Activated naive CD8-positive, alpha-beta T cell treated with anti-CD3 and anti-CD28 coated beads, Interleukin-2, amount 50 U/mL, for 24 hours (primary cell): ENCODE measurements around the gene OPCML.

Source experiments
- ATAC-seq: fragments of 150-1000 bp; cut with Tn5 transposase; one replicate; pipeline ENCODE4 v1.10.0; 2021
- DNase-seq: peaks from one replicate; pipeline ENCODE4 v3.0.0; 2021
- H3K27ac Mint-ChIP-seq: one replicate; pipeline ENCODE4 v1.8.0; 2021; ENCODE audit warnings: mild to moderate bottlenecking, mixed read lengths
- H3K27me3 Mint-ChIP-seq: one replicate; pipeline ENCODE4 v1.8.0; 2021; ENCODE audit warnings: mixed read lengths
- H3K36me3 Mint-ChIP-seq: one replicate; pipeline ENCODE4 v1.8.0; 2021; ENCODE audit warnings: low read depth, mixed read lengths
- H3K4me1 Mint-ChIP-seq: one replicate; pipeline ENCODE4 v1.8.0; 2021; ENCODE audit warnings: mixed read lengths
- H3K4me3 Mint-ChIP-seq: one replicate; pipeline ENCODE4 v1.8.0; 2021; ENCODE audit warnings: mild to moderate bottlenecking, moderate library complexity, mixed read lengths
- H3K9me3 Mint-ChIP-seq: one replicate; pipeline ENCODE4 v1.8.0; 2021; ENCODE audit warnings: mixed read lengths

Gene OPCML

DNA sequence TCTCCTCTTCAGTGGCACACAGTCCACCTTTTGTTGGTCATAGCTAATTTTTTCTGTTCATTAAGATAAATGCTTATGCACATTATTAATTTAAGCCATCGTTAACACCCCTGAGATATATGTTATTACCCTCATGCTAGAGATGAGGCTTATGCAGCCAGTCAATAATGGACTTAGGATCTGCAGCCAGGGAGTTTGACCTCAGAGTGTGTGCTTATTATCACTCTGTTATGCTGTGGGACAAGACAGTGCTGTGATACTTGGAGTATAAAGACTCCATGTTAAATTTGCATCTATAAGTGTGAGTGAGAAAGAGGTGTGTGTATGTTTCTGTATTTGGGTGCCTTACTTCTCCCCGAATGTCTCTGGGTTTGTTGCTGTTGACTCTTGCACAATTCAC is 969.3 kb downstream of the OPCML start:
- DNase-seq (no peak), ATAC-seq (no peak)
- no peak overlapping the region for H3K4me3 Mint-ChIP-seq
- no peaks in the 10 kb centered on the region for H3K36me3 Mint-ChIP-seq
- peaks cover 10% of the 10 kb centered on the region for H3K9me3 Mint-ChIP-seq
- H3K27ac Mint-ChIP-seq: no peak overlapping the region
- H3K27me3 Mint-ChIP-seq: peaks cover 2% of the 10 kb centered on the region
- H3K4me1 Mint-ChIP-seq: no peaks in the 10 kb centered on the region

DNA sequence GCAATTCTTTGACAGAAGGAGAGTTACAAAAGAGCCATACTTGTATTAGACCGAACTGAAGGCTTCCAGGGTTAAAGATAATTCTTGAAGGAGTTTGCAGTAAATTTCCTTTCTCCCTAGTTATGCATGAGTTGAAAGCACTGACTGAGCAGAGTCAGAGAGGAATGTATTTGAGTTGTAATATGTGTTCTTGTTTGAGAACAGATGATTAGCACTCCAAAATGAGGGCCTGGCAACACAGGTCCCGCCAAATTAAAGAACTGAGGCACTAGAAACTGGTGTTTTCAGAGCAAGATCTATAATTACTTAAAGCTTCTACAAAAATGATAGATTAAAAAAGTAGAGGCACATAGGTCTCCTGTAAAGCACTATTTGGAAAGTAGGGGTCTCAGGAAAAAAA is 970.4 kb downstream of the OPCML start:
- DNase-seq (no peak), ATAC-seq (no peak)
- Mint-ChIP-seq H3K4me3 (no peak overlapping the region), H3K36me3 (no peaks in the 10 kb centered on the region), H3K27ac (no peak overlapping the region), H3K9me3 (peaks cover 5% of the 10 kb centered on the region), H3K27me3 (peaks cover 2% of the 10 kb centered on the region), H3K4me1 (no peaks in the 10 kb centered on the region)

DNA sequence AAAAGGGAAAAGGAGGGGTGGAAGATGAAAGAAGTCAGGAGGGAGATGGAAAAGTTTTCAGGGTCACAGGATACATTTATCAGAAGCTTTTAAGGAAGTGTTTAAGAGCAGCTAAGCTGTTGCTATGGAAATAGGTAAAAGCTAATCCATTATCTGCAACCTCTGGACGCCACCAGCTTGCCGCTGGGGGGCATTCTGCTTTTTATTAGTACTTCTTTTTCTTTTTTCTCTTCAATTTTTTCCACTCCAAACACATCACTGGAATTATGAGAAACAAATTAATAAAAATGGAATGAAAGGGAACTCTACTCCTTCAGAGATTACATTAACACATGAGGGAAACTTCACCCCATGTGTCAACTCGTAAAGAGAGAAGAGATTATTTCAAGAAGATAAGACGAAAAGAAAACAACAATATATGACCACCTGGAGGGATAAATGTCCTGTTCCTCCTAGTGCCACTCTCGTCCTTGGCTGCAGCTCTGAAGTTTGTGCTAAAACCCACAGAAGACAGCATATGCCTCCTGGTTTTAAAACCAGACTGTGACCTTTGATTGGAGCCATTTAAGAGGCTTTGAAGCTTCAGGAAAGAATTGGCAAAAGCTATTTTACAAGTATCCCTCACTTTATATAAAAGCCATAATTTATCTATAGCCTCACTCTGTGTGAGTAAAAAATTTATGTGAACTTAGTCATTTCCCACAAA is 972.8 kb downstream of the OPCML start:
- ATAC-seq (no peak), DNase-seq (no peak)
- no peaks in the 10 kb centered on the region for H3K27me3 Mint-ChIP-seq
- H3K4me1 Mint-ChIP-seq: no peaks in the 10 kb centered on the region
- no peak overlapping the region for H3K4me3 Mint-ChIP-seq
- no peaks in the 10 kb centered on the region for H3K36me3 Mint-ChIP-seq
- no peak overlapping the region for H3K27ac Mint-ChIP-seq
- H3K9me3 Mint-ChIP-seq: peaks cover 5% of the 10 kb centered on the region

DNA sequence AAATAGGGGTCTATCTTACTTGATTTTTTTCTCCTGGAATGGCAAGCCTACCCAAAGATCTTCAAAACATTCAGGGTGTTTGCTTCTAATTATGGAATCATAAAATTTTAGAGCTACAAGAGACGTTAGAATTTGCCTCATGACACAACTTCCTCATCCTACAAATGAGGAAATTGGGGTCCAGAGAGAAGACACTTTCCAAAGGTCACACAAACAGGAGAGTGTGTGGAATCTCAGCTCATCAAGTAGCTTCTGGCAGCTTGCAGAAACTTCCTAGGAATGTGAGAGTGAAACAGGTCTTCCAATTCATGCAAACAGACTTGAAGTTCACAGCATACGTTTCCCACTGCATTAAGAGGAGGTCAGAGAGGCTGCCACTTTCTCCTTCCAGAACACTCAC is 976.0 kb downstream of the OPCML start:
- H3K4me3 Mint-ChIP-seq: no peak overlapping the region
- DNase-seq (no peak), ATAC-seq (no peak)
- H3K27me3 Mint-ChIP-seq: no peaks in the 10 kb centered on the region
- H3K36me3 Mint-ChIP-seq: no peaks in the 10 kb centered on the region
- no peaks in the 10 kb centered on the region for H3K4me1 Mint-ChIP-seq
- H3K9me3 Mint-ChIP-seq: peaks cover 9% of the 10 kb centered on the region
- H3K27ac Mint-ChIP-seq: no peak overlapping the region

DNA sequence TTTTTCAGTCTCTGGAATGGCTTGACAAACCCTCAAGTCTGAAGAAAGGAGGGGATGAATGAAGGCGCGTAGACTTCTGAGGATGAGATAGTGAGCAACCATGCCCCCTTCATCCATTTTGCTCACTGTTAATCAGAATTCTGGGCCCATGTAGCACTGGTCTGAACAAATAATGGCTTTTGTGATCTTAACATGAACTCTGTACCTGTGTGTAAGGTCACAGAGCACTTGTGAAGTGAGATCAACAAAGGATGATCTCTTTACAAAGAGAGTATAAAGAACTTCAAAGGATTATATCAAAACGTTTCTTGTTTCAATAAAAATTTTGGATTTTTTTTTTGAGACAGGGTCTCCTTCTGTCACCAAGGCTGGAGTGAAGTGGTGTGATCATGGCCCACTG is 976.7 kb downstream of the OPCML start:
- H3K4me1 Mint-ChIP-seq: no peaks in the 10 kb centered on the region
- DNase-seq (no peak), ATAC-seq (no peak)
- H3K9me3 Mint-ChIP-seq: peaks cover 9% of the 10 kb centered on the region
- no peak overlapping the region for H3K27ac Mint-ChIP-seq
- no peak overlapping the region for H3K4me3 Mint-ChIP-seq
- no peaks in the 10 kb centered on the region for H3K36me3 Mint-ChIP-seq
- no peaks in the 10 kb centered on the region for H3K27me3 Mint-ChIP-seq

DNA sequence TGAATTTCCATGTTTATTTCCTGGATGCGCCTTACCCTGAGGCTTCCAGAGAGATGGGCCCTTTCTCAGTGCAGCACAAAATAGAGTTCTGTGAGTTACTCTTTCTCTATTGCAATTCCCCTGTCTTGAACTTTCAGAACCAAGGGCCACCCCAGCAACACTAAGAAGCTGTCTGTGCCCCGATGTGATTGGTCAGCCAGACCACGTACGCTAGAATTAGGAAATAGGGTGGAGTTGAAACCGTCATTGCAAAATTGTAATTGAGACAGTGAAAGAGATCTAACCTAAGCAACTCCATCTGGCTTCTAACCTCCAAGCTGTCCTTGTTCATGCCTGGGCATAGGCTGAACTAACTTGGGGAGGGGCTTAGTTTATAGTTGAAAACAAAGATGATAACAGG is 981.3 kb downstream of the OPCML start:
- Mint-ChIP-seq H3K9me3 (peaks cover 4% of the 10 kb centered on the region), H3K27me3 (no peaks in the 10 kb centered on the region), H3K4me1 (no peaks in the 10 kb centered on the region), H3K4me3 (no peak overlapping the region), H3K27ac (no peak overlapping the region), H3K36me3 (no peaks in the 10 kb centered on the region)
- ATAC-seq (no peak), DNase-seq (no peak)

DNA sequence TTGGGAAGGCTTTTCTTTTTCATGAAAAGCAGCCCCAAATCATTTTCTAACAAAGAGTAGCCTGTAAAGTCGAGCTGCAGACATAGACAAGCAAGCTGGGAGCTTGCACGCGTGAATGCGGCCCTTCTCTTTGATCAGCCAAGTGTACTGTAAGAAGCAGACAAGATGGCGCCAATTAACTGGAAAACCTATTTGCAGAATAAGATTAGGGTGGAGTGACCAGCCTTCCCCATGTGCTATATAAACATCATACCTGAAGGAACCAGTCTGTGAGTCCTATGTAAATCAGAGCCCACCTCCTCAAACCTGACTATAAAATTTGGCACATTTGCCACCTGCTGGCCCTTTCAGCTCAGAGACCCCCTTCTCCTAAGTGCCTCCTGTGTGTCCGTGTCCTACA is 982.7 kb downstream of the OPCML start:
- Mint-ChIP-seq H3K4me3 (no peak overlapping the region), H3K36me3 (no peaks in the 10 kb centered on the region), H3K9me3 (peaks cover 4% of the 10 kb centered on the region), H3K27ac (no peak overlapping the region), H3K4me1 (no peaks in the 10 kb centered on the region), H3K27me3 (no peaks in the 10 kb centered on the region)
- DNase-seq (no peak), ATAC-seq (no peak)

DNA sequence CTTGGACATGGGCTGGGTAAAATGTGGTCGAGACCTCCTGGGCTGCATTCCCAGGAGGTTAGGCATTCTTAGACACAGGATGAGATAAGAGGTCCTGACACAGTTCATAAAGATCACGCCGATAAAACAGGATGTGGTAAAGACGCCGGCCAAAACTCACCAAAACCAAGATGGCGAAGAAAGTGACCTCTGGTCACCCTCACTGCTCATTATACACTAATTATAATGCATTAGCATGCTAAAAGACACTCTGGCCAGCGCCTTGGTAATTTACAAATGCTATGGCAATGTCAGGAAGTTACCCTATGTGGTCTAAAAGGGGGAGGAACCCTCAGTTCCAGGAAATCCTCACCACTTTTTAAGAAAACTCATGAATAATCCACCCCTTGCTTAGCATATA is 983.3 kb downstream of the OPCML start:
- H3K36me3 Mint-ChIP-seq: no peaks in the 10 kb centered on the region
- ATAC-seq (no peak), DNase-seq (no peak)
- no peak overlapping the region for H3K4me3 Mint-ChIP-seq
- peaks cover 4% of the 10 kb centered on the region for H3K9me3 Mint-ChIP-seq
- H3K4me1 Mint-ChIP-seq: no peaks in the 10 kb centered on the region
- no peaks in the 10 kb centered on the region for H3K27me3 Mint-ChIP-seq
- H3K27ac Mint-ChIP-seq: no peak overlapping the region

DNA sequence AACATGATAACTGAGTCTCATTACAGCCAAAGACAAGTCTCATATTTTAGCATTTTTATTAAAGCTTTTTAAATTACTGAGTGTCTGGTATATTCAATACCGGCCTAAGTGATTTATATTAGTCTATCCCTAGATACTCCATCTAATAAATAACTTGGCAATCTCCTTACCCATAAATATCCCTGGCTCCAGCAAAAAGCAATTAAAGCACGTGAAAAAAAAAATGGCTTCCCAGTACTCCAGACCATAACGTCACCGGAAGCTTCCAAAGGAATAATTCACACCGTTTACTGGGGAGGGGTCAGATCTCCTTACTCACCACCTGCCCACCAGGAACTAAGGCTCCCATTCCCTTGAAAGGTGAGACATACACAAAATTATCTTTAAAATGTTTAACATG is 988.3 kb downstream of the OPCML start:
- Mint-ChIP-seq H3K27me3 (no peaks in the 10 kb centered on the region), H3K36me3 (no peaks in the 10 kb centered on the region), H3K4me3 (no peak overlapping the region), H3K4me1 (no peaks in the 10 kb centered on the region), H3K27ac (no peak overlapping the region), H3K9me3 (no peaks in the 10 kb centered on the region)
- no peak for ATAC-seq
- no peak for DNase-seq

DNA sequence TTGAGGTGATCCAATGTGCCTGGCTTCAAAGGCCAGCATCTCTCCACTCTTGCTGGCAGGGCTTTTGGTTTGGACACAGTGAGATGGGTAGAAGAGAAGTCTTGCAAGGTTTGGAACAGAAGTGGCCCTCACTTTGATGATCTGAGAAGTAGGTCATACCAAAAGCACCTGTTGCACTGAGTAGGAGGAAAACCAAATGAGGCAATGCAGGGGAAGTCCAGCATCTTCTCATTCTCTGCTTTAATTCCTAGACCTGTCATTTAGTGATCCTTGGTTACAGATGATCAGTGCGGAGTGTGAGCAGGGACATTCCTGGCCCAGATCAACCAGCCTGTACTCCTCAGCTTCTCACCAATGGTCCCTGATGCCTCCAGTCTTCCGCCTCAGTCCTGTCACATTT is 990.5 kb downstream of the OPCML start:
- Mint-ChIP-seq H3K27ac (no peak overlapping the region), H3K4me1 (no peaks in the 10 kb centered on the region), H3K27me3 (no peaks in the 10 kb centered on the region), H3K9me3 (no peaks in the 10 kb centered on the region), H3K4me3 (no peak overlapping the region), H3K36me3 (no peaks in the 10 kb centered on the region)
- DNase-seq (no peak), ATAC-seq (no peak)

DNA sequence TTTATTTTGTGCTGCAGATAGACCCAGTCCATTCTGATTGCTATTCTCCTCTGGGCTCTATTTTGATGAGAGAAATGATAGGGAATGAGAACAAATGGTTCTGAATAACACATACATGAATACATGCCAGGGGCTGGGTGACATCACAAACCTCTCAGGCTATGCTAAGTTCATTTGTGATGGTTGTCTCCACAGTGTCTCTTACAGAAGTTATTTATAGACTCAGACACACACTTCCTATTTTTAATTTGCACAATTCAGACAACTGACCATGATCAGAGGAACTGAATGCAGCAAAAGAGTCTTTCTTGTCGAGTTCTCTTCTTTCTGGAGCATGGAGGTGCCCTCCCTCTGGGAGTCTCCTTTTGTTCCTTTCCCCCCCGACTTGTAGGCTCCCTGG is 991.7 kb downstream of the OPCML start:
- no peak overlapping the region for H3K4me3 Mint-ChIP-seq
- no peaks in the 10 kb centered on the region for H3K27me3 Mint-ChIP-seq

DNA sequence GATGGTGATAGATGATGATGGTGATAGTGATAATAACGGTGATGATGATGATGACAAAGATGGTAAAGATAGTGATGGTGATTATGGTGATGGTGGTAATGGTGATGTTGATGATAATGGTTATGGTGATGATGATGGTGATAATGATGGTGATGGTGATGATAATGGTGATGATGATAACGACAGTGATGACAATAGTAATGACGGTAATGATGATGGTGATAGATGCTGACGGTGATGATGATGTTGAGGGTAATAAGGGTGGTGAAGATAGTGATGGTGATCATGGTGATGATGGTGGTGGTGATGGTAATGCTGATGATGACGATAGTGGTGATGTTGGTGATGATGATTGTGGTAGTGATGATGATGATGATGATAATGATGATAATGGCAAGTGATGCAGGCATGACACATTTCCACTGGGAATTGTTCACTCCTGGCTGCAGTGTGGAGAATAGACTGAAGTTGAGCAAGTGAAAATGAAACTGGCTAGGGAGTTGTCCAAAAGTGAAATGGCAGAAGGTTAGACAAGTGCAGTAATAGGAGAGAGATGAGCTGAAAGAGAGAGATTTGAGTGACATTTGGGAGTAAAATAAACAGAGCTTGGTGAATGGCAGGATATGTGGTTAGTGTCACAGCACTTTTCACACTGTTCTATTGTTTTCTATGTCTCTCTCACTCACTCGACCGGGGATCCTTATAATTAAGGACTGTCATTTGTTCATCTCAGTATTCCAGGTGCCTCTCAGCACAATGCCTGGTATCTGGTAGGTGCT is 992.5 kb downstream of the OPCML start:
- no peaks in the 10 kb centered on the region for H3K36me3 Mint-ChIP-seq

More for the DNA sequence above, 991.7 kb downstream of the OPCML start:
- ATAC-seq (no peak), DNase-seq (no peak)
- Mint-ChIP-seq H3K36me3 (no peaks in the 10 kb centered on the region), H3K9me3 (no peaks in the 10 kb centered on the region), H3K27ac (no peak overlapping the region), H3K4me1 (no peaks in the 10 kb centered on the region)

DNA sequence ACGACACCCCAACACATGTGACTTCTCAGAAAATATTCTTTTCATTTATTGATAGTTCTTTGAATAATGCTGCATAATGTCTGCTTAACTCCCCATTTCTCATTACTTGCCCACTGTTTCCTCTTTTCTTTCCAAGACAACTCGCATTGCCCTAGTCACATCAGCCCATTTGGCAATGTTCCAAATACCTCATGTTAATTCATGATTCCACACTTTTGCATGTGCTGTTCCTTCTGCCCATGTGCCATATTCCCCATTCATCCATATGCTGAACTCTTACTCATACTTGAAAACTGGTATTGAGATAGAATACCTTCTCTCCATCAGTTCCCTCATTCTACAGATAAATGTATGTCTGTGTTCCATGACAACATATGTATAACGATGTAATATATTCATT is 993.7 kb downstream of the OPCML start:
- Mint-ChIP-seq H3K4me1 (no peaks in the 10 kb centered on the region), H3K27ac (no peak overlapping the region), H3K4me3 (no peak overlapping the region), H3K9me3 (no peaks in the 10 kb centered on the region), H3K27me3 (no peaks in the 10 kb centered on the region), H3K36me3 (no peaks in the 10 kb centered on the region)
- ATAC-seq (no peak), DNase-seq (no peak)

More for the DNA sequence above, 992.5 kb downstream of the OPCML start:
- no peak overlapping the region for H3K4me3 Mint-ChIP-seq
- H3K27ac Mint-ChIP-seq: no peak overlapping the region
- ATAC-seq (no peak), DNase-seq (no peak)
- H3K4me1 Mint-ChIP-seq: no peaks in the 10 kb centered on the region
- no peaks in the 10 kb centered on the region for H3K9me3 Mint-ChIP-seq
- H3K27me3 Mint-ChIP-seq: no peaks in the 10 kb centered on the region

DNA sequence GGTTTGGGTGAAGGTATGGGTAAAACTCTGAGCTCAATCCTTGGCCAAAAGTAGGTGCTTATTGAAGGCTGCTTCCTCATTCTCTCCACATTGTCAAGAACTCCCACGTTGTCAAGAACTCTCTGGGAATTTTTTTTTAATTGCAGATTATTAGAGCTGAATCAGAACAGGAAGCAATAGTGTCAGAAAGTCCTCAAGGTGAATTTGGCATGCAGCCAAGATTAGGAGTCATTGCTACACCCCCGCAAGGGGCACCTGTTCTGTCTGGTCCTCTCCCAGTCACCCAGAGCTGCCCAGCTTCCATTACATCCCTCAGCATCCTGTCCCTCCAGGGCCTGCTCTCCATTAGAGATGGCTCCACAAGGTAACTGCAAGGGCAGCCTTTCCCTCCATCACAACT is 996.5 kb downstream of the OPCML start:
- no peak overlapping the region for H3K27ac Mint-ChIP-seq
- H3K4me3 Mint-ChIP-seq: no peak overlapping the region
- no peaks in the 10 kb centered on the region for H3K4me1 Mint-ChIP-seq
- H3K27me3 Mint-ChIP-seq: no peaks in the 10 kb centered on the region
- DNase-seq (no peak), ATAC-seq (no peak)
- H3K36me3 Mint-ChIP-seq: no peaks in the 10 kb centered on the region
- H3K9me3 Mint-ChIP-seq: no peaks in the 10 kb centered on the region

DNA sequence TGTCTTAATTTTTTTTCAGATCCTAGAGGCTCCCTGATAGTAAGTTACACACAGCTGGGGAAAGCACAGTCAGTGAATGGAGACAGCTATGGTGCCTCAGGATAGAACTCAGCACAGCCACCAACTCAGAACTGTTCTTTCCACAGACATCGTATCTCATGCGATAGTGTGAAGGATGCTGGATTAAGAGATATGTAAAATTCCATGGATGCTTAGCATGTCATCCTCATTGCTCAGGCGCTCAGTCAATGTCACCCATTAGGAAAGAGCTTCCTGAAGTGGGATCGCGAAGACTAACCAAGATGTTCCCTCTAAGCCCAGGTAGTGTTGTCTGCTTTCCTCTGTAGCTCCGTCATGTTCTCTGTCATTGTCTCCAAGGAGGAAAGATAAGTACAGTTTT is 1000.4 kb downstream of the OPCML start:
- no peak overlapping the region for H3K27ac Mint-ChIP-seq

More for the DNA sequence above, 1000.4 kb downstream of the OPCML start:
- no peak overlapping the region for H3K4me3 Mint-ChIP-seq
- no peaks in the 10 kb centered on the region for H3K36me3 Mint-ChIP-seq
- ATAC-seq: no peak
- H3K9me3 Mint-ChIP-seq: no peaks in the 10 kb centered on the region
- no peaks in the 10 kb centered on the region for H3K27me3 Mint-ChIP-seq
- H3K4me1 Mint-ChIP-seq: no peaks in the 10 kb centered on the region
- no peak for DNase-seq
